Activated CD4-positive, alpha-beta T cell treated with anti-CD3 and anti-CD28 coated beads, Interleukin-2, amount 50 U/mL, for 1 hour (primary cell): ENCODE results near the gene KAZN.

Experiments used
- DNase-seq: peaks from one replicate; pipeline ENCODE4 v3.0.0-alpha.2; 2020

KAZN gene

GRCh38 chr1:14648896-14649855, 50.7 kb downstream of the KAZN start:
- DNase-seq = no peak

GRCh38 chr1:14649976-14650375, 51.5 kb downstream of the KAZN start:
- no peak for DNase-seq

GRCh38 chr1:14650951-14651350, 52.5 kb downstream of the KAZN start:
- no peak for DNase-seq

- DNase-seq = no peak
These were observed 54.4 kb downstream of the KAZN start for GRCh38 chr1:14652840-14653239.

GRCh38 chr1:14653461-14653960, 55.0 kb downstream of the KAZN start:
- no peak for DNase-seq

GRCh38 chr1:14654554-14654953, 56.1 kb downstream of the KAZN start:
- no peak for DNase-seq

GRCh38 chr1:14655385-14655784, 56.9 kb downstream of the KAZN start:
- no peak for DNase-seq

- no peak for DNase-seq
These were observed 58.0 kb downstream of the KAZN start for GRCh38 chr1:14656384-14656937.

- DNase-seq = no peak
These were observed 60.2 kb downstream of the KAZN start for GRCh38 chr1:14658642-14659041.

GRCh38 chr1:14659913-14660312, 61.4 kb downstream of the KAZN start:
- no peak for DNase-seq

GRCh38 chr1:14660801-14661200, 62.3 kb downstream of the KAZN start:
- no peak for DNase-seq

GRCh38 chr1:14661222-14661621, 62.7 kb downstream of the KAZN start:
- DNase-seq = no peak

GRCh38 chr1:14662116-14662515, 63.6 kb downstream of the KAZN start:
- DNase-seq = no peak

- DNase-seq = no peak
These were observed 65.3 kb downstream of the KAZN start for GRCh38 chr1:14663773-14664172.

- DNase-seq = no peak
These were observed 67.9 kb downstream of the KAZN start for GRCh38 chr1:14666373-14666772.

- no peak for DNase-seq
These were observed 68.6 kb downstream of the KAZN start for GRCh38 chr1:14666962-14667650.

GRCh38 chr1:14667651-14667984, 69.1 kb downstream of the KAZN start:
- no peak for DNase-seq

- no peak for DNase-seq
These were observed 70.1 kb downstream of the KAZN start for GRCh38 chr1:14668538-14668937.

GRCh38 chr1:14672005-14672404, 73.5 kb downstream of the KAZN start:
- no peak for DNase-seq

- no peak for DNase-seq
These were observed 75.5 kb downstream of the KAZN start for GRCh38 chr1:14674030-14674429.

GRCh38 chr1:14676400-14676799, 77.9 kb downstream of the KAZN start:
- DNase-seq = no peak

- no peak for DNase-seq
These were observed 78.9 kb downstream of the KAZN start for GRCh38 chr1:14677292-14677971.

- no peak for DNase-seq
These were observed 79.6 kb downstream of the KAZN start for GRCh38 chr1:14678011-14678638.
